Activated CD4-positive, alpha-beta T cell treated with anti-CD3 and anti-CD28 coated beads, Interleukin-2, amount 10 ng/mL, durations not matched to agents 24 days and 14 days (primary cell): ENCODE results near the gene AARS2. TPM values are rescaled to one million over a fixed set of nuclear protein-coding genes. Genes with fewer than 3 reads are reported as not detected.
"Not testable (repeated sequence)": the region's sequence is repeated elsewhere in the genome, so short reads cannot be mapped to it uniquely, and the experiment has no call there.

Experiments used
- DNase-seq: peaks from one replicate; pipeline ENCODE4 v3.0.0; 2022
- H3K27ac Mint-ChIP-seq: one replicate; pipeline ENCODE4 v1.8.0; 2022; ENCODE audit warnings: mild to moderate bottlenecking, mixed read lengths
- H3K27me3 Mint-ChIP-seq: one replicate; pipeline ENCODE4 v1.8.0; 2022; ENCODE audit warnings: mixed read lengths
- H3K36me3 Mint-ChIP-seq: one replicate; pipeline ENCODE4 v1.8.0; 2022; ENCODE audit warnings: low read depth, mild to moderate bottlenecking, mixed read lengths
- H3K4me1 Mint-ChIP-seq: one replicate; pipeline ENCODE4 v1.8.0; 2021; ENCODE audit warnings: mixed read lengths
- H3K4me3 Mint-ChIP-seq: one replicate; pipeline ENCODE4 v1.8.0; 2022; ENCODE audit warnings: mild to moderate bottlenecking, moderate library complexity, mixed read lengths
- H3K9me3 Mint-ChIP-seq: one replicate; pipeline ENCODE4 v1.8.0; 2021; ENCODE audit warnings: mixed read lengths
- intact Hi-C: fragments of 100-400 bp; cut with micrococcal nuclease; formaldehyde crosslinking; loops from one replicate; pipeline ENCODE4 v1.15.1; 2023
- total RNA-seq: library from RNA; stranded (reverse); gene quantifications from 2 replicates; pipeline ENCODE4 v1.2.3, GENCODE V29; 2022

AARS2 gene
- total RNA-seq, 1 donor from 2014 or later, result 22.4 TPM

- no peak for DNase-seq
- Mint-ChIP-seq H3K36me3 (no peaks in the 10 kb centered on the region), H3K9me3 (no peaks in the 10 kb centered on the region), H3K27ac (no peak overlapping the region), H3K4me3 (no peak overlapping the region), H3K27me3 (peaks cover 45% of the 10 kb centered on the region), H3K4me1 (no peaks in the 10 kb centered on the region)
- intact Hi-C loops, result loop anchor here (5.0 kb wide), 1 partner anchor 118 kb away; the partner anchor contains the start of gene SLC29A1
Measured at GRCh38 chr6:44339763-44340625, 26.8 kb upstream of the AARS2 start.

GRCh38 chr6:44339301-44339700 lies 26.2 kb upstream of the AARS2 start:
- no peaks in the 10 kb centered on the region for H3K9me3 Mint-ChIP-seq
- no peak overlapping the region for H3K4me3 Mint-ChIP-seq
- H3K36me3 Mint-ChIP-seq, result no peaks in the 10 kb centered on the region
- intact Hi-C loops, result loop anchor here (5.0 kb wide), 1 partner anchor 117 kb away; the partner anchor contains the start of gene SLC29A1
- H3K4me1 Mint-ChIP-seq, result no peaks in the 10 kb centered on the region
- no peak for DNase-seq
- H3K27me3 Mint-ChIP-seq, result peaks cover 38% of the 10 kb centered on the region
- H3K27ac Mint-ChIP-seq, result no peak overlapping the region

GRCh38 chr6:44338228-44339122 lies 25.3 kb upstream of the AARS2 start:
- Mint-ChIP-seq H3K36me3 (no peaks in the 10 kb centered on the region), H3K27me3 (peaks cover 30% of the 10 kb centered on the region), H3K27ac (no peak overlapping the region), H3K4me3 (no peak overlapping the region), H3K9me3 (no peaks in the 10 kb centered on the region), H3K4me1 (no peaks in the 10 kb centered on the region)
- peak; percentile 91 for DNase-seq
- intact Hi-C loops, result loop anchor here (1.0 to 5.0 kb wide), 5 partner anchors 70 to 242 kb away; partner anchors contain the start of gene SLC29A1

GRCh38 chr6:44335631-44336030 lies 22.5 kb upstream of the AARS2 start:
- intact Hi-C loops, result loop anchor here (5.0 kb wide), 1 partner anchor 113 kb away; the partner anchor contains the start of gene SLC29A1

GRCh38 chr6:44333942-44334341 lies 20.8 kb upstream of the AARS2 start:
- Mint-ChIP-seq H3K4me1 (no peaks in the 10 kb centered on the region), H3K27ac (no peak overlapping the region), H3K27me3 (peaks cover 24% of the 10 kb centered on the region), H3K4me3 (no peak overlapping the region), H3K9me3 (no peaks in the 10 kb centered on the region), H3K36me3 (no peaks in the 10 kb centered on the region)
- no peak for DNase-seq
- intact Hi-C loops, result no loop called here

More at GRCh38 chr6:44335631-44336030, 22.5 kb upstream of the AARS2 start:
- H3K36me3 Mint-ChIP-seq, result no peaks in the 10 kb centered on the region
- no peaks in the 10 kb centered on the region for H3K4me1 Mint-ChIP-seq
- H3K9me3 Mint-ChIP-seq, result no peaks in the 10 kb centered on the region
- no peak overlapping the region for H3K27ac Mint-ChIP-seq
- no peak for DNase-seq
- H3K4me3 Mint-ChIP-seq, result no peak overlapping the region
- H3K27me3 Mint-ChIP-seq, result peaks cover 15% of the 10 kb centered on the region

GRCh38 chr6:44333273-44333919 lies 20.2 kb upstream of the AARS2 start:
- intact Hi-C loops, result no loop called here
- Mint-ChIP-seq H3K4me1 (no peaks in the 10 kb centered on the region), H3K9me3 (no peaks in the 10 kb centered on the region), H3K4me3 (no peak overlapping the region), H3K27me3 (peaks cover 28% of the 10 kb centered on the region), H3K36me3 (no peaks in the 10 kb centered on the region), H3K27ac (no peak overlapping the region)
- DNase-seq, result no peak

GRCh38 chr6:44332585-44332984 lies 19.4 kb upstream of the AARS2 start:
- peaks cover 35% of the 10 kb centered on the region for H3K27me3 Mint-ChIP-seq
- H3K27ac Mint-ChIP-seq, result no peak overlapping the region
- no peaks in the 10 kb centered on the region for H3K4me1 Mint-ChIP-seq
- DNase-seq, result no peak
- no peaks in the 10 kb centered on the region for H3K9me3 Mint-ChIP-seq
- no peaks in the 10 kb centered on the region for H3K36me3 Mint-ChIP-seq
- intact Hi-C loops, result no loop called here
- no peak overlapping the region for H3K4me3 Mint-ChIP-seq

- no peak for DNase-seq
- intact Hi-C loops, result no loop called here
- Mint-ChIP-seq H3K4me1 (no peaks in the 10 kb centered on the region), H3K36me3 (no peaks in the 10 kb centered on the region), H3K27ac (no peak overlapping the region), H3K4me3 (no peak overlapping the region), H3K9me3 (no peaks in the 10 kb centered on the region), H3K27me3 (peaks cover 40% of the 10 kb centered on the region)
Measured at GRCh38 chr6:44329858-44330257, 16.7 kb upstream of the AARS2 start.

- H3K4me3 Mint-ChIP-seq, H3K9me3 Mint-ChIP-seq, H3K27ac Mint-ChIP-seq, intact Hi-C loops, H3K4me1 Mint-ChIP-seq, H3K36me3 Mint-ChIP-seq, DNase-seq: not testable (repeated sequence)
- peaks cover 40% of the 10 kb centered on the region for H3K27me3 Mint-ChIP-seq
Measured at GRCh38 chr6:44328203-44328602, 15.1 kb upstream of the AARS2 start.

- Mint-ChIP-seq H3K9me3 (no peaks in the 10 kb centered on the region), H3K4me1 (no peaks in the 10 kb centered on the region), H3K4me3 (no peak overlapping the region), H3K27ac (no peak overlapping the region), H3K27me3 (peaks cover 40% of the 10 kb centered on the region), H3K36me3 (no peaks in the 10 kb centered on the region)
- intact Hi-C loops, result no loop called here
- DNase-seq, result no peak
Measured at GRCh38 chr6:44327760-44328159, 14.6 kb upstream of the AARS2 start.

- intact Hi-C loops, result no loop called here
- H3K27me3 Mint-ChIP-seq, result peaks cover 36% of the 10 kb centered on the region
- no peaks in the 10 kb centered on the region for H3K9me3 Mint-ChIP-seq
- H3K4me1 Mint-ChIP-seq, result no peaks in the 10 kb centered on the region
- no peak overlapping the region for H3K27ac Mint-ChIP-seq
- no peaks in the 10 kb centered on the region for H3K36me3 Mint-ChIP-seq
- no peak overlapping the region for H3K4me3 Mint-ChIP-seq
- DNase-seq, result no peak
Measured at GRCh38 chr6:44327096-44327495, 13.9 kb upstream of the AARS2 start.

GRCh38 chr6:44321210-44321609 lies 8.1 kb upstream of the AARS2 start:
- no peak overlapping the region for H3K27ac Mint-ChIP-seq
- no peak overlapping the region for H3K4me3 Mint-ChIP-seq
- intact Hi-C loops, result no loop called here
- no peak for DNase-seq
- no peaks in the 10 kb centered on the region for H3K9me3 Mint-ChIP-seq
- H3K36me3 Mint-ChIP-seq, result no peaks in the 10 kb centered on the region
- H3K4me1 Mint-ChIP-seq, result no peaks in the 10 kb centered on the region
- H3K27me3 Mint-ChIP-seq, result peaks cover 33% of the 10 kb centered on the region

GRCh38 chr6:44317136-44317631 lies 4.0 kb upstream of the AARS2 start:
- H3K4me3 Mint-ChIP-seq, H3K9me3 Mint-ChIP-seq, H3K4me1 Mint-ChIP-seq, H3K27ac Mint-ChIP-seq, DNase-seq, intact Hi-C loops, H3K36me3 Mint-ChIP-seq: not testable (repeated sequence)
- H3K27me3 Mint-ChIP-seq, result peaks cover 34% of the 10 kb centered on the region
